Transverse colon (tissue), 4 donors: Measurements from ENCODE around the gene VWCE. TPM values are rescaled to one million over a fixed set of nuclear protein-coding genes. Genes with fewer than 3 reads are reported as not detected.
"Not testable (repeated sequence)": the region's sequence is repeated elsewhere in the genome, so short reads cannot be mapped to it uniquely, and the experiment has no call there.

ENCODE experiments used
- DNase-seq: peaks from one replicate; pipeline ENCODE4 v3.0.0-alpha.2; 2019
- H3K27ac ChIP-seq, 4 donors: fragments of 200-600 bp; sonication (generic); 2 replicates each; pipeline ENCODE4 v1.5.1; 2016 to 2018; ENCODE audit warnings: inconsistent platforms in 4 of 4
- H3K27me3 ChIP-seq: fragments of 200-600 bp; sonication (generic); 2 replicates; pipeline ENCODE4 v1.5.1; 2017; ENCODE audit warnings: inconsistent platforms
- H3K36me3 ChIP-seq, 4 donors: fragments of 200-600 bp; sonication (generic); 2 replicates each; pipeline ENCODE4 v1.5.1; 2017 to 2019; ENCODE audit warnings: inconsistent platforms in 4 of 4
- H3K4me1 ChIP-seq, 4 donors: fragments of 200-600 bp; sonication (generic); 2 replicates each; pipeline ENCODE4 v1.5.1; 2017 to 2020; ENCODE audit warnings: inconsistent platforms in 4 of 4
- H3K4me3 ChIP-seq, 4 donors: fragments of 200-600 bp; sonication (generic); 1 replicate in 1 of 4; 2 replicates in 3 of 4; pipeline versions ENCODE4 v1.5.1 to v1.6.1; 2017 to 2019; ENCODE audit warnings: inconsistent platforms in 4 of 4
- H3K9me3 ChIP-seq, 2 donors: fragments of 200-600 bp; sonication (generic); 2 replicates each; pipeline ENCODE4 v1.5.1; 2017 to 2019; ENCODE audit warnings: inconsistent platforms in 2 of 2
- WGBS, 2 donors: methylation state at CpG; one replicate each; pipeline ENCODE4 v1.1.5; 2018; ENCODE audit warnings: low coverage in 1 of 2; 5-methylcytosine and 5-hydroxymethylcytosine counted together
- in situ Hi-C, 4 donors: fragments of 200-750 bp; cut with MboI; loops; one replicate each; pipeline versions ENCODE4 v1.15.0 to v1.15.1; 2017; ENCODE audit warnings: low sequenced_read_pairs in 3 of 4, low pct_ligation_motif_present in 1 of 4, low pct_unique_long_range_greater_than_20kb in 1 of 4
- intact Hi-C: fragments of 100-400 bp; cut with DNase I; formaldehyde crosslinking; loops from one replicate; pipeline ENCODE4 v1.15.1; 2023; ENCODE audit warnings: low total_unique reads
- total RNA-seq, 4 donors: library from RNA; depleted of rRNA; stranded (reverse); fragments of >200 nt; gene quantifications; one replicate each; pipeline ENCODE4 v1.1.0, GENCODE V29; 2016

Gene VWCE
- total RNA-seq, 4 donors from 2014 or later = 0.16 to 2.2 (median 0.41) TPM; not detected in 1

GRCh38 chr11:61250796-61251765 lies 44.0 kb downstream of the VWCE start:
- H3K36me3 ChIP-seq, H3K4me3 ChIP-seq, H3K4me1 ChIP-seq, H3K9me3 ChIP-seq, intact Hi-C loops, H3K27ac ChIP-seq, H3K27me3 ChIP-seq, DNase-seq: not testable (repeated sequence)
- in situ Hi-C loops = loop anchor here in 1 of 4 donors (25.0 kb wide), 1 partner anchor 136 kb away; the partner anchor contains the start of gene TMEM216
- WGBS, 2 donors = 83 to 92% methylated on average over 7 to 20 of the region's 20 CpGs

DNA sequence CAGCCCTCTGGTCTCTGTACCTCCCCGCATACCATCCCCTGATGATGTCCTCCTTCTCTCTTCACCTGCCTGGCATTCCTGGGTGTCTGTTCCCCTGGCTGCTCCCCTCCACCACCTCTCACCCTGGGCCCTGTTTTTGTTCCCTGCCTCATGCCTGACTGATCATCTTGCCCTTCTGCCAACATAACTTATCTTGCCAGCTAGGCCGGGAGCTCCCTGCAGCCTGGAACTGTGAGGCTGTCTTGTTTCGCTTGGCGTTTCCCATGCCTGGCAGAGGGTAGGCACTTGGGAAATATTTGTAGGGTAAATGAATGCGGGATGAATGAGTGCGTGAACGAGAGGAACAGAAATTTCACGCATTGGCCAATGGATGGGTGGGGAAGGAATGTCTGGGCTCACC lies 45.9 kb downstream of the VWCE start:
- DNase-seq, H3K4me3 ChIP-seq, H3K27ac ChIP-seq, H3K4me1 ChIP-seq, H3K36me3 ChIP-seq, H3K27me3 ChIP-seq, in situ Hi-C loops, intact Hi-C loops, H3K9me3 ChIP-seq: not testable (repeated sequence)
- 70 to 92% methylated on average over 2 to 8 of the region's 8 CpGs for WGBS, 2 donors

DNA sequence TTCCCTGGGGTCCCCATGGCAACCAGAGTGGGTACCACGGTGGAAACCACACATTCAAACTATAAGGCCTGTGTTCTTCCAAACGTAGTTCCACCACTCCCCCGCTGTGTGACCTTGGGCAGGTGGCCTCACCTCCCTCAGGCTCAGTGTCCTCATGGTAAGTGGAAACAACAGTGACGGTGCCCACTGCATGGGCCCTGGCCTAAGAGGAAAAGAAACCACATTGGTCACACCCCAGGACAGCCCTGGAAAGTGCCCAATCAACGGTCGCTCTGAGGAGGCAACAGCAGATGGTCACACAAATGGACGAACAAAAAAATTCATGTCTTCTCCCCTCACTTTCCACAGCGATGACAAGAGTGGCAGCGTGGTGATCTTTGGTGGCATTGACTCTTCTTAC lies 47.0 kb downstream of the VWCE start:
- H3K27ac ChIP-seq, H3K27me3 ChIP-seq, H3K4me1 ChIP-seq, H3K36me3 ChIP-seq, DNase-seq, in situ Hi-C loops, intact Hi-C loops, H3K9me3 ChIP-seq, H3K4me3 ChIP-seq: not testable (repeated sequence)
- WGBS, 2 donors = 87% methylated on average over 9 of the region's 9 CpGs; no CpG with 5 or more reads in 1 of the 2 donors

DNA sequence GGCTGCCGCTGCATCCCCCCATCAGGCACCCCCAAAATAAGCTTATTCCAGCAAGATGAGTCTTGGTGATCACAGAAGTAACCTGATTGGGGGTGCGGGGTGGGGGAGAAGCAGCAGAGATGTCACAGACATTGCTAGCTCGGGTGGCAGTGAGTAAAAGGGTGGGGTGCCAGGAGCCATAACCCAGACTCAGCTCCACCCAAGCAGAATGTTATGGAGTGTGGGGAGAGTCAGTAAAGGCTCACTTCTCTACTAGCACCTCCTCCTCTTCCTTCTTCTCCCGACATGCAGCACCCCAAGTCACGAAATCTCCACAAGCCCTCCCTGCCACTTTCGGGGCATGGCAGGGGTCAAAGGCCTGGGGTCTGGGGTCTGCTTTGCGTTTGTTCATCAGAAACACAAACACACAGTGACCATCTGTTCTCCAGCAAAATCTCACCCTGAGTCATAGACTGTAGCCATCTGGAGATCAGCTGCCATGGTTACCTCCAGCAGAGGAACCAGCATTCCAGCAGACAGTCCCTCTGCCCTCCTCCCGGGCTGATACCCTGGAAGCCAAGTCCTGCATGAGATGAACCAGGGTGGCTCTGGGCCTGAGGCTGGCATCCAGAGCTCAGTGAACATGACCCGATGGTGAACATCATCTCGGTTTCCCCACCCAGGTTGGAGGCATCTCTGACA lies 49.7 kb downstream of the VWCE start:
- WGBS, 2 donors = no CpG with 5 or more reads among the region's 10 CpGs
- H3K4me1 ChIP-seq, in situ Hi-C loops, H3K4me3 ChIP-seq, H3K27ac ChIP-seq, DNase-seq, H3K27me3 ChIP-seq, intact Hi-C loops, H3K36me3 ChIP-seq, H3K9me3 ChIP-seq: not testable (repeated sequence)

DNA sequence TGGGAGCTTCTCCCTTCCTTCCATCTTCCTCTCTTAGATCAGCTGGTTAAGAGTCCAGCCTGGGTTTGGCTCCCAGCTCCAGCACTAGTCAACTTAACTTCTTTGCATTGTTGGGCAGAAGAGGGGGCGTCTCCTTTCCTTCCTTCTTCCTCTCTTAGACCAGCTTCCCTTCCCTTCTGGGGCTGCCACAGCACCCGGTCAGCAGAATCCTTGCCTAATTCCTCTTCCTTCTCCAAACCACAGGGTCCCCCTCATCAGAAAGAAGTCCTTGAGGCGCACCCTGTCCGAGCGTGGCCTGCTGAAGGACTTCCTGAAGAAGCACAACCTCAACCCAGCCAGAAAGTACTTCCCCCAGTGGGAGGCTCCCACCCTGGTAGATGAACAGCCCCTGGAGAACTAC lies 53.6 kb downstream of the VWCE start:
- H3K27me3 ChIP-seq, H3K4me1 ChIP-seq, intact Hi-C loops, H3K36me3 ChIP-seq, in situ Hi-C loops, H3K9me3 ChIP-seq, H3K27ac ChIP-seq, H3K4me3 ChIP-seq, DNase-seq: not testable (repeated sequence)
- no CpG with 5 or more reads among the region's 5 CpGs for WGBS, 2 donors

GRCh38 chr11:61240875-61241274 lies 54.2 kb downstream of the VWCE start, which contains the start of gene PGA5:
Gene PGA5, plus strand, starts transcription at chr11:61241175. Its CDS starts 52 bp downstream, at chr11:61241227.
- H3K4me3 ChIP-seq, H3K27ac ChIP-seq, in situ Hi-C loops, H3K36me3 ChIP-seq, DNase-seq, H3K4me1 ChIP-seq, intact Hi-C loops, H3K27me3 ChIP-seq, H3K9me3 ChIP-seq: not testable (repeated sequence)
- no CpG with 5 or more reads among the region's 8 CpGs for WGBS, 2 donors

DNA sequence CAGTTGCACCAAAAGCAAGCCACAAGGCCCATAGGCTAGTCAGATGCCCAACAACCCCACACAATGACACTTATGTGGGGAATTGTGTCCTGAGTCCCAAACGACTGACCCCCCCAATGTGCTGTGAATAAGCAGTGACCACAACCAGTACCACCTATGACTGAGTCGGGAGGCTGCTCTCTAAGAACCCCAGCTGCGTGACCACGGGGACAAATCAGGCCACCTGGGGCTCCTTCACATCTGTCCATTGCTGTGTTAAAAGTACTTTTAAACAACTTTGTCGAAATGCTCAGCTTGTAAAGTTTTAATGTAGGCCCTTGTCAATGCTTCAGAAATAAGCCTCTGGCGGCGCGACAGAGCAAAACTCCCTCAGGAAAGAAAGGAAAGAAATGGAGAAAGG lies 54.8 kb downstream of the VWCE start:
- H3K27me3 ChIP-seq, H3K9me3 ChIP-seq, intact Hi-C loops, H3K4me1 ChIP-seq, DNase-seq, H3K4me3 ChIP-seq, H3K27ac ChIP-seq, H3K36me3 ChIP-seq, in situ Hi-C loops: not testable (repeated sequence)
- WGBS, 2 donors = 79% methylated on average over 7 of the region's 8 CpGs; no CpG with 5 or more reads in 1 of the 2 donors

DNA sequence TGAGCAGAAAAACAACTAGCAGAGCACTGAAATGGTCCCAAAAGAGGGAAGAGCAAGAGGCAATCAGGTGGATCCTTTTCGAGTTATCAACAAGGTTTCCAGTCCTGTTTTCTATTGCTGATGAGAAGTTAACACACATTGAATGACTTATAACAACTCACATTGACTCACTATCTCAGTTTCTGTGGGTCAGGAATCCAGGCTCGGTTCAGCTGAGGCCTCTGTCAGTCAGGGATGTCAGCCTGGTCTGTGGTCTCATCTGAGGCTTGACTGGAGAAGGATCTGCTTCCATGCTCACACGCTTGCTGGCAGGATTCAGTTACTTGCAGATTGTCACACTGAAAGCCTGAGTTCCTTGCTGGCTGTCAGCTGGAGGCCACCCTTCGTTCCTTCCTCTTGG lies 58.0 kb downstream of the VWCE start:
- in situ Hi-C loops, H3K27me3 ChIP-seq, H3K4me3 ChIP-seq, H3K27ac ChIP-seq, intact Hi-C loops, DNase-seq, H3K9me3 ChIP-seq, H3K4me1 ChIP-seq, H3K36me3 ChIP-seq: not testable (repeated sequence)
- WGBS, 2 donors = no CpG with 5 or more reads among the region's 4 CpGs

GRCh38 chr11:61232548-61233145 lies 62.5 kb downstream of the VWCE start:
- H3K4me3 ChIP-seq, H3K4me1 ChIP-seq, H3K27ac ChIP-seq, H3K36me3 ChIP-seq, H3K27me3 ChIP-seq, H3K9me3 ChIP-seq, DNase-seq, intact Hi-C loops, in situ Hi-C loops: not testable (repeated sequence)
- WGBS, 2 donors = no CpG with 5 or more reads among the region's 3 CpGs

GRCh38 chr11:61231585-61231984 lies 63.5 kb downstream of the VWCE start:
- in situ Hi-C loops, H3K27ac ChIP-seq, H3K4me1 ChIP-seq, H3K4me3 ChIP-seq, H3K27me3 ChIP-seq, H3K36me3 ChIP-seq, DNase-seq, H3K9me3 ChIP-seq, intact Hi-C loops: not testable (repeated sequence)
- WGBS, 2 donors = no CpG with 5 or more reads among the region's 5 CpGs
